NCI-H2029 (cell line): ENCODE data around the gene HDX.
"Not testable (repeated sequence)": the region's sequence is repeated elsewhere in the genome, so short reads cannot be mapped to it uniquely, and the experiment has no call there.

ENCODE experiments used
- DNase-seq: peaks from one replicate; lab custom pipeline; 2025; lab: John Stamatoyannopoulos, UW

The HDX gene

GRCh38 chrX:84339507-84340364 is 162.5 kb downstream of the HDX start:
- peak; percentile 11 for DNase-seq

- DNase-seq, result no peak
Measured at GRCh38 chrX:84336646-84337045, 165.6 kb downstream of the HDX start.

GRCh38 chrX:84335121-84335520 is 167.1 kb downstream of the HDX start:
- DNase-seq, result no peak

- DNase-seq, result no peak
Measured at GRCh38 chrX:84322083-84322827, 180.0 kb downstream of the HDX start.

GRCh38 chrX:84320614-84321013 is 181.6 kb downstream of the HDX start:
- DNase-seq, result no peak

- no peak for DNase-seq
Measured at GRCh38 chrX:84320023-84320422, 182.2 kb downstream of the HDX start.

GRCh38 chrX:84318661-84319060 is 183.6 kb downstream of the HDX start:
- DNase-seq, result no peak

- DNase-seq, result not testable (repeated sequence)
Measured at GRCh38 chrX:84315946-84316345, 186.3 kb downstream of the HDX start.
